Kidney (tissue), 14 donors: ENCODE results near the gene OR2T1. TPM values are rescaled to one million over a fixed set of nuclear protein-coding genes. Genes with fewer than 3 reads are reported as not detected.
"Not testable (repeated sequence)": the region's sequence is repeated elsewhere in the genome, so short reads cannot be mapped to it uniquely, and the experiment has no call there.

ENCODE experiments used
- DNase-seq, 5 donors: peaks; one replicate each; pipeline ENCODE4 v3.0.0-alpha.2; 2013 to 2020
- FAIRE-seq: peaks from 2 replicates; lab custom pipeline; 2012; peaks lifted over from hg19 to GRCh38; lab: Jason Lieb, UNC
- H3K27ac ChIP-seq, 2 donors: one replicate each; pipeline ENCODE4 v1.7.0; 2013; ENCODE audit warnings: low read depth in 2 of 2, low read length in 2 of 2, inconsistent platforms in 1 of 2
- H3K27me3 ChIP-seq: one replicate; pipeline ENCODE4 v1.7.1; 2013; ENCODE audit warnings: low read length, inconsistent platforms; ENCODE audit not compliant: control insufficient read depth, insufficient read depth
- H3K36me3 ChIP-seq, 3 donors: one replicate each; pipeline versions ENCODE4 v1.7.0 to v1.7.1; 2013; ENCODE audit warnings: low read length in 3 of 3, control low read depth in 1 of 3, inconsistent platforms in 1 of 3; ENCODE audit not compliant: insufficient read depth in 3 of 3, control insufficient read depth in 2 of 3
- H3K4me1 ChIP-seq, 3 donors: one replicate each; pipeline versions ENCODE4 v1.7.0 to v1.7.1; 2013; ENCODE audit warnings: low read length in 3 of 3, inconsistent platforms in 1 of 3, low read depth in 1 of 3; ENCODE audit not compliant: control insufficient read depth in 2 of 3, insufficient read depth in 2 of 3
- H3K4me3 ChIP-seq, 3 donors: one replicate each; pipeline versions ENCODE4 v1.7.0 to v1.8.1; 2013; ENCODE audit warnings: low read length in 3 of 3, control low read depth in 1 of 3, inconsistent platforms in 1 of 3
- H3K9ac ChIP-seq, 3 donors: one replicate each; pipeline versions ENCODE4 v1.7.0 to v1.7.1; 2013; ENCODE audit warnings: low read length in 3 of 3, control low read depth in 1 of 3, inconsistent platforms in 1 of 3
- H3K9me3 ChIP-seq, 3 donors: one replicate each; pipeline versions ENCODE4 v1.7.0 to v1.7.1; 2013; ENCODE audit warnings: low read length in 3 of 3, control low read depth in 1 of 3, inconsistent platforms in 1 of 3; ENCODE audit not compliant: control insufficient read depth in 2 of 3, insufficient read depth in 1 of 3
- intact Hi-C: fragments of 100-400 bp; cut with DNase I; formaldehyde crosslinking; loops from one replicate; pipeline ENCODE4 v1.11.1; 2022
- polyA plus RNA-seq: library from polyadenylated mRNA; stranded (reverse); fragments of 350-450 nt; fragmentation: Illumina TruSeq; extraction: RNeasy Lipid Tissue Mini Kit (QIAGEN cat#74804); gene quantifications from one replicate; pipeline ENCODE4 v1.2.3, GENCODE V29; 2014; ENCODE audit warnings: low read depth, low replicate concordance; ENCODE audit not compliant: insufficient read depth
- total RNA-seq: library from RNA; stranded (reverse); fragmentation: NEBNext Ultra II Directional; extraction: Animal tissue kit (Norgen Biotek cat#: 25700); gene quantifications from one replicate; pipeline ENCODE4 v1.2.1, GENCODE V29; 2021
- TF ChIP-seq, protein P1 (sequence below): IDR thresholded peaks from 3 replicates; pipeline ENCODE4 v1.5.1; 2012; ENCODE audit warnings: mild to moderate bottlenecking, moderate library complexity, borderline replicate concordance; ENCODE audit not compliant: insufficient read depth; ENCODE audit errors: extremely low read depth
- donor health status: control.
- donor health status: control.
- donor health status: control.
- donor health status: control.
- donor health status: control.
- donor health status: DM: yes; HTN: yes; CAD: no.
- donor health status: Normal renal cell carcinoma (clear cell type).

OR2T1 gene
- total and polyA plus RNA-seq, 2 donors from 2014 or later = not detected

DNA sequence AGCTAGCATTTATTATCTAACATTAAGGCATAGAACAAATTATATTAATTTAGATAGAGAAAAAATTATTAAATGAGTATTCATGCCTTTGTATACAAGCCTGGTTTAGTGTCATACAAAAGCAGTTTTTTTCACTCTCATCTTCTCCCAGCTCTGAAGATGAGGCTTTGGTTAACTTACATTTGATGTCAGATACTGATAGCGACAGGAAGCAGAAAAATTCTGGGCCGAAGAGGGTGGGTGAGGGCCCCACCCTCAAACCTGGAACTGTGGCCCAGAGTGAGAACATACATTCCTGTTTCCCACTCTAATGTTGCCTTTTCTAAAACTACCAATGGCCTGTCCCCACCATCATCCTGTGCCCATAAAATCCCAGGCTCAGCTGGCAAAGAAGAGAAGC is 15.0 kb downstream of the OR2T1 start:
- Histone ChIP-seq H3K9ac (no peak overlapping the region), H3K27me3 (no peaks in the 10 kb centered on the region), H3K4me1 (no peaks in the 10 kb centered on the region), H3K4me3 (no peak overlapping the region), H3K9me3 (peaks cover 0 to 3% (median 0%) of the 10 kb centered on the region in 3 donors), H3K36me3 (no peaks in the 10 kb centered on the region), H3K27ac (no peak overlapping the region)
- DNase-seq (no peak), FAIRE-seq (no peak)
- TF ChIP-seq, protein P1, sequence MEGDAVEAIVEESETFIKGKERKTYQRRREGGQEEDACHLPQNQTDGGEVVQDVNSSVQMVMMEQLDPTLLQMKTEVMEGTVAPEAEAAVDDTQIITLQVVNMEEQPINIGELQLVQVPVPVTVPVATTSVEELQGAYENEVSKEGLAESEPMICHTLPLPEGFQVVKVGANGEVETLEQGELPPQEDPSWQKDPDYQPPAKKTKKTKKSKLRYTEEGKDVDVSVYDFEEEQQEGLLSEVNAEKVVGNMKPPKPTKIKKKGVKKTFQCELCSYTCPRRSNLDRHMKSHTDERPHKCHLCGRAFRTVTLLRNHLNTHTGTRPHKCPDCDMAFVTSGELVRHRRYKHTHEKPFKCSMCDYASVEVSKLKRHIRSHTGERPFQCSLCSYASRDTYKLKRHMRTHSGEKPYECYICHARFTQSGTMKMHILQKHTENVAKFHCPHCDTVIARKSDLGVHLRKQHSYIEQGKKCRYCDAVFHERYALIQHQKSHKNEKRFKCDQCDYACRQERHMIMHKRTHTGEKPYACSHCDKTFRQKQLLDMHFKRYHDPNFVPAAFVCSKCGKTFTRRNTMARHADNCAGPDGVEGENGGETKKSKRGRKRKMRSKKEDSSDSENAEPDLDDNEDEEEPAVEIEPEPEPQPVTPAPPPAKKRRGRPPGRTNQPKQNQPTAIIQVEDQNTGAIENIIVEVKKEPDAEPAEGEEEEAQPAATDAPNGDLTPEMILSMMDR = no peak
- intact Hi-C loops = no loop called here

DNA sequence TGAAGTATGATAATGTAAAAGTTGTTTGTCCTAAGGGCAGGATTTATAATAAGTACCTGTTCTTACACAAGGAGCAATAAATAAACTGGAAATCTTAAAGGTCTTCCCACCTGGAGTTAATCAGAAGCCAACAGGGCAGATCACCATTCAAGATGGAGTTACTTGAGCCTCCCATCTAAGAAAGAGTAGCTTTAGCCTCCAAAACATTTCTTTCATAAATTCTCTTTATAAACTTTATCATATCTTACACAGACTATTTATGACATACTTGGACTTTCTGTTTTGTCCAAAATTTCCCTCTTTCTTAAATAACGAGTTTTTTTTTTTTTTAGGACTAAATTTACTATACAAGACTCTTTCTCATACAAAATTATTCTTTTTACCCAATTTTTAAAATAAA is 18.5 kb downstream of the OR2T1 start:
- Histone ChIP-seq H3K4me3 (no peak overlapping the region), H3K27me3 (no peaks in the 10 kb centered on the region), H3K4me1 (no peaks in the 10 kb centered on the region), H3K9ac (no peak overlapping the region), H3K27ac (no peak overlapping the region), H3K36me3 (no peaks in the 10 kb centered on the region), H3K9me3 (peaks cover 0 to 3% (median 0%) of the 10 kb centered on the region in 3 donors)
- TF ChIP-seq, protein P1 = no peak
- FAIRE-seq = peak; percentile 63
- intact Hi-C loops = no loop called here
- peak in 1 of 5 donors; percentile 8 for DNase-seq

DNA sequence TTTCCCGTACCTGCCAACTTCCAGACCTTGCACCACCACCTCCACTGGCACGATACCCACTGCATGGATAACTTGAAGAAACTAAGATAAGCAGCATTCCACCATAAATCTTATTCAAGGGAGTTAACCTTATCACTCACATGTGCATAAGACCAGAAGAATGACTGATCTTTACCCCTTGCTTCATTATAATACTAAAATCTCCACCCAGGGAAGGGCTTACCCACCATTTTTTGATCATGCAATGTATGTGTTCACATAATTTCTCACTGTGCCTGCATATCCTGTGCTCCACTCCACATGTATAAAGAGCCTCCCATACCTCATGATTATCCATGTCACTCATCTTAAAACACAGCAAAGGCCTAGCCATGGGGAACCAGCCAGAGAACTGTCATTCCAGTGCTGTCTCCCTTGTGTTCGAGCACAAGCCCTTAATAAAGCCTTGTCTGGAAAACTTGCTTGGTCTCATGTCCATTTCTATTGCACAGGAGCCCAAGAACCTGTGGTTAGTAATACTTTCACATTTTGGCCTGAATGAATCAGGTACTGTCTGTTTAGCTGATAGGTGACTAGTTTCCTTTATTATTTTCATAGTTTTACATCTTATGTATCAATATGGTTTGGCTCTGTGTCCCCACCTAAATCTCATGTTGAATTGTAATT is 24.8 kb downstream of the OR2T1 start:
- H3K27me3 ChIP-seq, H3K4me1 ChIP-seq, H3K9ac ChIP-seq, H3K4me3 ChIP-seq, FAIRE-seq, H3K27ac ChIP-seq, H3K9me3 ChIP-seq, intact Hi-C loops, DNase-seq, H3K36me3 ChIP-seq: not testable (repeated sequence)

DNA sequence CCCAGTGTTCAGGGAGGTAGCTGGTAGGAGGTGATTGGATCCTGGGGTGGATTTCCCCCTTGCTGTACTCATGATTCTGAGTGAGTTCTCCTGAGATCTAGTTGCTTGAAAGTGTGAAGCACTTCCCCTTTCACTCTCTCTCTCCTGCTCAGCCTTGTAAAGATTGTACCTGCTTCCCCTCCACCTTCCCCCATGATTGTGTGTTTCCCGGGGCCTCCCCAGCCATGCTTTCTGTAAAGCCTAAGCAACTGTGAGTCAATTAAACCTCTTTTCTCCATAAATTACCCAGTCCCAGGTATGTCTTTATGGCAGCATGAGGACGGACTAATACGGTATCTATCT is 25.3 kb downstream of the OR2T1 start:
- not testable (repeated sequence) for FAIRE-seq, H3K9ac ChIP-seq

DNA sequence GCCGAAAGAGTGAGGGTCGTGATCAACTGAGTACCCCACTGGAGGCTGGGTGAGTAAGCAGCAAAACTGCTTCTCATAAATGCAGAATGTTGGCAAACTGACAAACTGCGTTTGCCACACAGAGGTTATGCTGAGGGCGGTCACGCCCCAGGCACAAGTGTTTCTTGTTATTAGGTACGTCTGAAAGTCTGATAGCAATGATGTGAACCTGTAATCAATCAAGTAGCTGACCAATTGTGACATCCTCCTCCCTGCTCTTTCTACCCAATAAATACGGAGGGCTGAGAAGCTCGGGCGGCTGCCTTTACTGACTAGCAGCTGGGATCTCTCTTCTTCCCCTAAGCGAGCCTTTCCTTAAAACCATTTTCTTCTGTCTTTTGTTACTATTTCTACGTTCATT is 28.8 kb downstream of the OR2T1 start:
- H3K36me3 ChIP-seq, H3K27me3 ChIP-seq, H3K9ac ChIP-seq, H3K4me3 ChIP-seq, H3K27ac ChIP-seq, H3K4me1 ChIP-seq, DNase-seq, H3K9me3 ChIP-seq, FAIRE-seq, intact Hi-C loops: not testable (repeated sequence)

More for the DNA sequence above, 25.3 kb downstream of the OR2T1 start:
- H3K27ac ChIP-seq, H3K4me3 ChIP-seq, H3K9me3 ChIP-seq, H3K27me3 ChIP-seq, intact Hi-C loops, H3K36me3 ChIP-seq, H3K4me1 ChIP-seq, DNase-seq: not testable (repeated sequence)

DNA sequence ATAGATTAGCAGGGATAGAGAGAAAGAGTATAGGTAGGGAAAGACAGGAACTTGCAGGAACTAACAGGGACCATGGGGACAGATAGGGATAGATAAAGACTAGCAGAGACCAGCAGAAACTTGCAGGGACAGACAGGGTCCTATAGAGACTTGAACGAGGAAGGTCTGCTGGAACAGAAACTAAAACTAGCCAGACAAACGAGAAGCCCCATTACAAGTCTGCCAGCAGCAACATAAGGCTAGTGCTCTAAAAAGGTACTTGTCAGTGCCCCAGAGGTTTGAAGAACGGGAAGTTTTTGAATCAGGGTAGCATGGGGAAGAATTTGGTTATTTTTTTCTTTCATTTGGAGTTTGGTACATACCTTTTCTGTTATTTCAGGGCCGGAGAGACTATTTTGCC is 29.4 kb downstream of the OR2T1 start:
- H3K27ac ChIP-seq, H3K27me3 ChIP-seq, H3K9me3 ChIP-seq, H3K4me1 ChIP-seq, DNase-seq, H3K9ac ChIP-seq, intact Hi-C loops, H3K36me3 ChIP-seq, H3K4me3 ChIP-seq, FAIRE-seq: not testable (repeated sequence)

DNA sequence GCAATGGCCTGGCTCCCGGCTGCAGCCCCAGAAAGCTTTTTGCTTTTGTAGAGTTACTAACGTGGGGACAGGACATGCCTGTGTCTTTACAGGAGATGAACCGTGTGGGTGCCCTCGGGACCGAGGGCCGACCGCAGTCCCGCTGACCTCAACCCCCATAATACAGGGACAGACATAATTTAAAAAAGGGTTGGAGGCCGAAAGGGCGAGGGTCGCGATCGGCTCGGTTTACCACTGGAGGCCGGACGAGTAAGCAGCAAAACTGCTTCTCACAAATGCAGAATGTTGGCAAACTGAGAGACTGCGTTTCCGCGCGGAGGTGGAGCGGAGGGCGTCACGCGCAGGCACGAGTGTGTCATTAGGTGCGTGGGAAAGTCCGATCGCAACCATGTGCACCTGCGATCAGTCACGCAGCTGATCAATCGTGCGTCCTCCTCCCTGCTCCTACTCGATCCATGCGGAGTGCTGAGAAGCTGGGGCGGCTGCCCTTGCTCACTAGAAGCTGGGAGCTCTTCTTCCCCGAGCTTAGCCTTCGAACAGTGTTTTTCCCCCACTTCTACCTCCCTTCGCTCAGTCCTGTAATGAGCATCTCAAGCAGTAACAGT is 31.1 kb downstream of the OR2T1 start:
- H3K27me3 ChIP-seq, DNase-seq, intact Hi-C loops, H3K9ac ChIP-seq, H3K36me3 ChIP-seq, H3K4me1 ChIP-seq, H3K4me3 ChIP-seq, H3K27ac ChIP-seq, FAIRE-seq, H3K9me3 ChIP-seq: not testable (repeated sequence)
